Caco-2 (cell line): ENCODE measurements around the gene TEAD1. TPM values are rescaled to one million over a fixed set of nuclear protein-coding genes. Genes with fewer than 3 reads are reported as not detected.

Source experiments
- BruUV-seq: library from RNA; stranded (reverse); fragments of 400-500 nt; replicated peaks from 2 replicates; lab custom pipeline; 2021; lab: Mats Ljungman, UMichigan
- CTCF ChIA-PET: fragments of 300-600 bp; sonication (Branson Sonifier 250); formaldehyde crosslinking; loops from one replicate; lab custom pipeline; 2022; ENCODE audit warnings: antibody characterized with exemption; lab: Charles Lee
- POLR2A ChIA-PET: fragments of 300-600 bp; sonication (Branson Sonifier 250); formaldehyde crosslinking; loops from one replicate; lab custom pipeline; 2022; ENCODE audit warnings: antibody characterized with exemption; lab: Charles Lee
- DNase-seq, 2 experiments: peaks; one replicate each; pipeline versions ENCODE4 v3.0.0 to v3.0.0-alpha.2; 2020 to 2022
- H3K27me3 ChIP-seq: replicated peaks from 2 replicates; pipeline ENCODE4 v1.6.0; 2011; ENCODE audit warnings: low read length; ENCODE audit not compliant: control insufficient read depth, insufficient read depth
- H3K36me3 ChIP-seq: 2 replicates; pipeline ENCODE4 v1.5.1; 2011; ENCODE audit warnings: low read length; ENCODE audit not compliant: control insufficient read depth, insufficient read depth
- H3K4me1 ChIP-seq: fragments of 250-450 bp; sonication (Bioruptor Pico); 2 replicates; pipeline ENCODE4 v1.5.1; 2020; ENCODE audit warnings: mild to moderate bottlenecking
- H3K4me3 ChIP-seq: 2 replicates; pipeline ENCODE4 v1.5.1; 2011; ENCODE audit warnings: low read depth, mild to moderate bottlenecking, control low read depth, low read length
- H3K9me3 ChIP-seq: fragments of 250-450 bp; sonication (Bioruptor Pico); 2 replicates; pipeline ENCODE4 v1.5.1; 2020; ENCODE audit warnings: mild to moderate bottlenecking, moderate library complexity
- H3K27ac Mint-ChIP-seq: one replicate; pipeline ENCODE4 v1.8.0; 2022; ENCODE audit warnings: mixed read lengths; ENCODE audit not compliant: unreplicated experiment
- H3K27me3 Mint-ChIP-seq: one replicate; pipeline ENCODE4 v1.8.0; 2022; ENCODE audit warnings: mixed read lengths; ENCODE audit not compliant: insufficient read depth, unreplicated experiment
- H3K36me3 Mint-ChIP-seq: one replicate; pipeline ENCODE4 v1.8.0; 2022; ENCODE audit warnings: mild to moderate bottlenecking, mixed read lengths; ENCODE audit not compliant: insufficient read depth, unreplicated experiment
- H3K4me1 Mint-ChIP-seq: one replicate; pipeline ENCODE4 v1.8.0; 2022; ENCODE audit warnings: low read depth, mixed read lengths; ENCODE audit not compliant: unreplicated experiment
- H3K4me3 Mint-ChIP-seq: one replicate; pipeline ENCODE4 v1.8.0; 2022; ENCODE audit warnings: mild to moderate bottlenecking, moderate library complexity, mixed read lengths; ENCODE audit not compliant: unreplicated experiment
- H3K9me3 Mint-ChIP-seq: one replicate; pipeline ENCODE4 v1.8.0; 2022; ENCODE audit warnings: mixed read lengths; ENCODE audit not compliant: unreplicated experiment
- intact Hi-C: fragments of 100-400 bp; cut with micrococcal nuclease; formaldehyde crosslinking; loops from one replicate; pipeline ENCODE4 v1.10.0; 2022; ENCODE audit not compliant: unreplicated experiment
- total RNA-seq: library from RNA; stranded (reverse); gene quantifications from 2 replicates; pipeline ENCODE4 v1.2.3, GENCODE V29; 2022
- TF ChIP-seq, protein P1 (sequence below), 2 experiments: fragments of 200-600 bp in 1 of 2; IDR thresholded peaks; 1 replicate in 1 of 2; 2 replicates in 1 of 2; pipeline versions ENCODE4 v1.5.1 to v1.8.0; 2011 to 2022; ENCODE audit warnings: antibody characterized with exemption in 1 of 2, control low read depth in 1 of 2, inconsistent platforms in 1 of 2, low read depth in 1 of 2, low read length in 1 of 2, mild to moderate bottlenecking in 1 of 2, moderate library complexity in 1 of 2; ENCODE audit not compliant: insufficient read depth in 1 of 2, severe bottlenecking in 1 of 2, unreplicated experiment in 1 of 2

The TEAD1 gene
- total RNA-seq, 1 experiment from 2014 or later: 144 TPM

- Mint-ChIP-seq H3K27me3 (no peaks in the 10 kb centered on the region), H3K36me3 (peaks cover 23% of the 10 kb centered on the region), H3K4me3 (no peak overlapping the region), H3K27ac (no peak overlapping the region), H3K9me3 (no peaks in the 10 kb centered on the region), H3K4me1 (peaks cover 48% of the 10 kb centered on the region)
- H3K4me3 ChIP-seq: no peak overlapping the region
- TF ChIP-seq, protein P1, sequence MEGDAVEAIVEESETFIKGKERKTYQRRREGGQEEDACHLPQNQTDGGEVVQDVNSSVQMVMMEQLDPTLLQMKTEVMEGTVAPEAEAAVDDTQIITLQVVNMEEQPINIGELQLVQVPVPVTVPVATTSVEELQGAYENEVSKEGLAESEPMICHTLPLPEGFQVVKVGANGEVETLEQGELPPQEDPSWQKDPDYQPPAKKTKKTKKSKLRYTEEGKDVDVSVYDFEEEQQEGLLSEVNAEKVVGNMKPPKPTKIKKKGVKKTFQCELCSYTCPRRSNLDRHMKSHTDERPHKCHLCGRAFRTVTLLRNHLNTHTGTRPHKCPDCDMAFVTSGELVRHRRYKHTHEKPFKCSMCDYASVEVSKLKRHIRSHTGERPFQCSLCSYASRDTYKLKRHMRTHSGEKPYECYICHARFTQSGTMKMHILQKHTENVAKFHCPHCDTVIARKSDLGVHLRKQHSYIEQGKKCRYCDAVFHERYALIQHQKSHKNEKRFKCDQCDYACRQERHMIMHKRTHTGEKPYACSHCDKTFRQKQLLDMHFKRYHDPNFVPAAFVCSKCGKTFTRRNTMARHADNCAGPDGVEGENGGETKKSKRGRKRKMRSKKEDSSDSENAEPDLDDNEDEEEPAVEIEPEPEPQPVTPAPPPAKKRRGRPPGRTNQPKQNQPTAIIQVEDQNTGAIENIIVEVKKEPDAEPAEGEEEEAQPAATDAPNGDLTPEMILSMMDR (IDR thresholded peaks at IDR 0.05; ENCODE audit: insufficient read depth in 1 of 2, low read depth in 1 of 2, low read length in 1 of 2, severe bottlenecking in 1 of 2, unreplicated experiment in 1 of 2): no peak
- H3K27me3 ChIP-seq: no peaks in the 10 kb centered on the region
- no peaks in the 10 kb centered on the region for H3K36me3 ChIP-seq
- intact Hi-C loops: no loop called here
- no peak for DNase-seq
- no TSS peak for BruUV-seq
- peaks cover 38% of the 10 kb centered on the region for H3K4me1 ChIP-seq
- POLR2A ChIA-PET: no interaction called here
- CTCF ChIA-PET: interaction anchor here (0.6 kb wide), 5 partner anchors 15 to 179 kb away, joined by 3 to 8 read pairs (median 5); no protein-coding TSS in a partner anchor
- H3K9me3 ChIP-seq: no peaks in the 10 kb centered on the region
These were observed 45.0 kb downstream of the TEAD1 start for GRCh38 chr11:12719221-12719620.

DNA sequence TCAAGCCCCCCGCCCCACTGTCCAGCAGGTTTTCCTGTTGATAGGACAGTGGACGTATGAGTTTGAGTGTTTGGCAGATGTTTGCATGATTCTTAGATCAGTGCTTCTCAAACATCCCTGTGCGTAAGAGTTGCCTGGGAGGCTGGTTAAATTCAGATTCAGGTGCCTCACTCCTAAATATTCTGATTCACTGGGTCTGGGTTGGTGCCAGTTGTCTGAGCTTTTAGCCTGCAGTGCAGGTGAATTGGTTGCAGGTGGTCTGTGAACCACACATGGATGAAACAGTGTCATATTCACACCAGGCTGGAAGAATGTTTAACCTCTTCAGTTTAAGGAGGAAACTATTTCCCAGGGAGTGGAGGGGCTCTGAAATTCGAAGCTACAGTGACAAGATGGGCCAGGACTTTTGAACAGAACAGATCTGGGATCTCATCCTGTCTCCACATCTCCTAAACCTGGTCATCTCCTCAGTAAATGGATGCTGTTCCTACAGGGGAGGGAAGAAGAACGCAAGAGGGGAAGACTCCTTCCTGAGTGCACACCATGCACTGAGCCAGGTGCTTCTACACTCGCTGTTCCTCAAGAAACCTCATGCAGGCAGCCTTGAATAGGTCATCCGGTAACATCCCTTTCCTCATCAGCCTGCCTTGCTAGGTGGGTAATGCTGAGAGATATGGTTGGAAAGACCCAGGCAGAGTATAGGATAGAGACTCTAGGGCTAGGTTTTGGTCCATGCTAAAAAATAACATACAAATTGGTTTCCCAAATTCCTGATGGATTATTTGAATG lies 47.8 kb downstream of the TEAD1 start:
- TF ChIP-seq, protein P1 (IDR thresholded peaks at IDR 0.05; ENCODE audit: insufficient read depth in 1 of 2, low read depth in 1 of 2, low read length in 1 of 2, severe bottlenecking in 1 of 2, unreplicated experiment in 1 of 2): no peak
- Histone ChIP-seq H3K27me3 (no peaks in the 10 kb centered on the region), H3K36me3 (no peaks in the 10 kb centered on the region), H3K4me1 (peaks cover 64% of the 10 kb centered on the region), H3K9me3 (no peaks in the 10 kb centered on the region), H3K4me3 (no peak overlapping the region)
- Mint-ChIP-seq H3K4me3 (no peak overlapping the region), H3K27me3 (no peaks in the 10 kb centered on the region), H3K36me3 (peaks cover 38% of the 10 kb centered on the region), H3K27ac (peak overlapping the region; percentile 44), H3K9me3 (no peaks in the 10 kb centered on the region), H3K4me1 (peaks cover 68% of the 10 kb centered on the region)
- POLR2A ChIA-PET: interaction anchor here (0.5 kb wide), 1 partner anchor 29 kb away, joined by 4 read pairs; no protein-coding TSS in a partner anchor
- DNase-seq: no peak
- intact Hi-C loops: loop anchor here (2.0 to 5.0 kb wide), 4 partner anchors 40 to 167 kb away; partner anchors contain the start of gene TEAD1
- BruUV-seq: no TSS peak
- CTCF ChIA-PET: no interaction called here

- TSS peak; percentile 85 for BruUV-seq
- H3K9me3 ChIP-seq: no peaks in the 10 kb centered on the region
- Mint-ChIP-seq H3K27ac (peak overlapping the region; percentile 96), H3K27me3 (no peaks in the 10 kb centered on the region), H3K4me3 (peak overlapping the region; percentile 78), H3K9me3 (no peaks in the 10 kb centered on the region), H3K4me1 (peaks cover 74% of the 10 kb centered on the region), H3K36me3 (peaks cover 45% of the 10 kb centered on the region)
- H3K4me1 ChIP-seq: peaks cover 76% of the 10 kb centered on the region
- TF ChIP-seq, protein P1 (IDR thresholded peaks at IDR 0.05; ENCODE audit: insufficient read depth in 1 of 2, low read depth in 1 of 2, low read length in 1 of 2, severe bottlenecking in 1 of 2, unreplicated experiment in 1 of 2): no peak
- H3K4me3 ChIP-seq: no peak overlapping the region; the same call in 1 of the 2 replicates
- DNase-seq: peak; percentile 84 to 86
- no peaks in the 10 kb centered on the region for H3K36me3 ChIP-seq
- H3K27me3 ChIP-seq: no peaks in the 10 kb centered on the region
- intact Hi-C loops: loop anchor here (1.0 to 5.0 kb wide), 7 partner anchors 31 to 165 kb away; partner anchors contain the start of gene TEAD1
- ChIA-PET POLR2A (no interaction called here), CTCF (interaction anchor here (0.8 kb wide), 1 partner anchor 165 kb away, joined by 4 read pairs; no protein-coding TSS in a partner anchor)
These were observed 49.4 kb downstream of the TEAD1 start for GRCh38 chr11:12723421-12724300.
